ENCODE measurements around the gene DIAPH2. TPM values are rescaled to one million over a fixed set of nuclear protein-coding genes. Genes with fewer than 3 reads are reported as not detected.

DIAPH2 gene
- total and polyA plus RNA-seq, 2 of the 13 experiments (the other 11 are each of a cell fraction or from before 2014, with no cell fraction given) = 2.1 to 8.5 TPM

DNA sequence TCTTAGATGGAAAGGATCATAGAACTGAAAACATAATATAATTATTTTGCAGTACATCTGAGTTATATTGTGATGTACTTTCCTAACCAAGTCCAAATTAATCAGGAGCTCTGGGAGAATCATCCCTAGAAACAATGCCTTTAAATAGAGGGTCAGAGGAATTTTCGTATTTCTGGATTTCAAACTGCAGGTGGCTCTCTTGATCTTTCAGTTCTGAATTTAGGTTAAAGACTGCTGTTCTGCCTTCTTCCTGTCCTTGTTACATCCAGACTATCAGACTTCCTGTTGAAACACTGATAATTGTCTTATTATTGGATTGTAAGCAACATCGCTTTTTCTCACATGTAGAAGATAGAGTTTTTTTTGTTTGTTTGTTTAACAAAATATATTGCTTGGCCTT, 341.8 kb downstream of the DIAPH2 start:
- no peak overlapping the region for H3K4me2 ChIP-seq (ENCODE audit: low read depth, low read length)
- H4K20me1 ChIP-seq (ENCODE audit: insufficient read depth, low read length) = no peaks in the 10 kb centered on the region
- H3K9me3 ChIP-seq (ENCODE audit: low read length) = no peaks in the 10 kb centered on the region
- in situ Hi-C loops (cut with HindIII; ENCODE audit: extremely low pct_ligation_motif_present, low pct_unique_long_range_greater_than_20kb) (no loop called here), intact Hi-C loops (cut with micrococcal nuclease; ENCODE audit: unreplicated experiment) (no loop called here)
- H3K36me3 ChIP-seq (replicated peaks in 1 of 2; ENCODE audit: control insufficient read depth in 1 of 2, insufficient read depth in 2 of 2, low read length in 2 of 2) = no peaks in the 10 kb centered on the region
- no peak overlapping the region for H2AFZ ChIP-seq (ENCODE audit: low read length)
- H3K9ac ChIP-seq (ENCODE audit: insufficient read depth, low read depth, low read length) = no peak overlapping the region
- CTCF ChIA-PET (ENCODE audit: low intra/inter-chr PET ratio, low total read pairs) = no interaction called here
- H3K27ac ChIP-seq (ENCODE audit: extremely low read length, insufficient read depth, low read length) = no peak overlapping the region
- TF ChIP-seq STAG1 (CRISPR knock-in tag; IDR thresholded peaks at IDR 0.05) (peak; percentile 39; the same call in 1 of the 2 replicates), PLRG1 (conservative IDR thresholded peaks at IDR 0.05) (no peak), SYNCRIP (IDR thresholded peaks at IDR 0.05; ENCODE audit: insufficient read depth, low read depth, low read length) (no peak)
- WGBS (ENCODE audit: low lambda C conversion rate) = 95% methylated on average over 2 of the region's 2 CpGs
- H3K4me3 ChIP-seq (replicated peaks in 1 of 3; ENCODE audit: insufficient read depth in 1 of 3, low read depth in 2 of 3, low read length in 3 of 3) = no peak overlapping the region
- ATAC-seq (no peak), DNase-seq (ENCODE audit: low spot score) (no peak), FAIRE-seq (no peak)
- no peaks in the 10 kb centered on the region for H3K27me3 ChIP-seq (ENCODE audit: control insufficient read depth in 1 of 2, insufficient read depth in 2 of 2, low read length in 2 of 2)
- H3K79me2 ChIP-seq (ENCODE audit: insufficient read depth, low read length) = no peaks in the 10 kb centered on the region
- POLR2A ChIA-PET = no interaction called here
- no peaks in the 10 kb centered on the region for H3K4me1 ChIP-seq (ENCODE audit: insufficient read depth, low read length)
- no TSS peak for BruUV-seq (replicated peaks)

DNA sequence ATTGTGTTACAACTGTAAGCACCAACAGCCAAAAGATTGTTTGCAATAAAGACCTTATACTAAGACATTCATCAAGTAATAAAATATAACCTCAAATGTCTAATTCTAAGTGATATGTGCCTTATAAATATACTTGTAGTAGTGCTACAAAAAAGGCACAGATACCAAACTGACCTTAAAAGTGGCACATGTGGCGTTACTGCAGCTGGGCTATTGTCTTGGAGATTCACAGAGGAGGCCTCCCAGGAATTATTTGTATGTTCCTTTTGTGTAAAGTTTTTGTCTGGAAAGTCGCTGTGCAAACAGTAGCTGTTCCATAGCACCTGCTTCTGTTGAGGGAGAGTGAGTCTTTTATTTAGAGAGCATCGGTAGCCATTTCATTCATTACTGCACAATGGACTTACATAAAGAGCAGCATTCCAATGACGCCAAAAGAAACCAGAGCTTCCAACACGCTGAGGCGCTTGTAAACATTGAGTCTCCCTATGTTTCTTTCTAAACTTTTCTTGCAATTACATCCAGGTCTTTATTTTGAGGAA, 342.8 kb downstream of the DIAPH2 start:
- DNase-seq (ENCODE audit: low spot score) = peak; percentile 0
- intact Hi-C loops (cut with micrococcal nuclease; ENCODE audit: unreplicated experiment) = no loop called here

More for the DNA sequence above, 342.8 kb downstream of the DIAPH2 start:
- no peak for ATAC-seq
- no peaks in the 10 kb centered on the region for H4K20me1 ChIP-seq (ENCODE audit: insufficient read depth, low read length)
- no TSS peak for BruUV-seq (replicated peaks)
- no peaks in the 10 kb centered on the region for H3K9me3 ChIP-seq (ENCODE audit: low read length)
- H3K9ac ChIP-seq (ENCODE audit: insufficient read depth, low read depth, low read length) = no peak overlapping the region
- no peaks in the 10 kb centered on the region for H3K4me1 ChIP-seq (ENCODE audit: insufficient read depth, low read length)
- H3K27me3 ChIP-seq (ENCODE audit: control insufficient read depth in 1 of 2, insufficient read depth in 2 of 2, low read length in 2 of 2) = no peaks in the 10 kb centered on the region
- 83% methylated on average over 4 of the region's 6 CpGs for WGBS (ENCODE audit: low lambda C conversion rate)
- in situ Hi-C loops (cut with HindIII; ENCODE audit: extremely low pct_ligation_motif_present, low pct_unique_long_range_greater_than_20kb) = no loop called here
- H3K36me3 ChIP-seq (replicated peaks in 1 of 2; ENCODE audit: control insufficient read depth in 1 of 2, insufficient read depth in 2 of 2, low read length in 2 of 2) = no peaks in the 10 kb centered on the region
- no peak overlapping the region for H3K4me2 ChIP-seq (ENCODE audit: low read depth, low read length)
- POLR2A ChIA-PET = no interaction called here
- TF ChIP-seq GLI4 (CRISPR knock-in tag; IDR thresholded peaks at IDR 0.05; ENCODE audit: borderline replicate concordance) = no peak
- TF ChIP-seq HDAC6 (IDR thresholded peaks at IDR 0.05; ENCODE audit: low read depth, low read length) = no peak
- no peak for TF ChIP-seq ZNF225 (CRISPR knock-in tag; IDR thresholded peaks at IDR 0.05)
- no peak for TF ChIP-seq NFE2L1 (CRISPR knock-in tag; IDR thresholded peaks at IDR 0.05; ENCODE audit: borderline replicate concordance)
- TF ChIP-seq, protein P1, sequence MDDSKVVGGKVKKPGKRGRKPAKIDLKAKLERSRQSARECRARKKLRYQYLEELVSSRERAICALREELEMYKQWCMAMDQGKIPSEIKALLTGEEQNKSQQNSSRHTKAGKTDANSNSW (CRISPR knock-in tag; IDR thresholded peaks at IDR 0.05; ENCODE audit: borderline replicate concordance) = no peak
- H3K27ac ChIP-seq (ENCODE audit: extremely low read length, insufficient read depth, low read length) = no peak overlapping the region
- CTCF ChIA-PET (ENCODE audit: low intra/inter-chr PET ratio, low total read pairs) = no interaction called here
- no peak for FAIRE-seq
- H2AFZ ChIP-seq (ENCODE audit: low read length) = no peak overlapping the region
- H3K79me2 ChIP-seq (ENCODE audit: insufficient read depth, low read length) = no peaks in the 10 kb centered on the region
- H3K4me3 ChIP-seq (replicated peaks in 1 of 3; ENCODE audit: insufficient read depth in 1 of 3, low read depth in 2 of 3, low read length in 3 of 3) = no peak overlapping the region

Data from HepG2 (cell line).